CD4-positive, alpha-beta T cell treated with Interleukin-10 for 1 hour (primary cell): ENCODE data around the gene SPATA31A6.
"Not testable (repeated sequence)": the region's sequence is repeated elsewhere in the genome, so short reads cannot be mapped to it uniquely, and the experiment has no call there.

Experiments used
- DNase-seq: peaks from one replicate; pipeline ENCODE4 v3.0.0-alpha.2; 2020

SPATA31A6 gene

GRCh38 chr9:42183359-42183758 lies at the start of gene SPATA31A6:
Gene SPATA31A6, plus strand, starts transcription at chr9:42183659. Its CDS starts 29 bp downstream, at chr9:42183688.
- DNase-seq: not testable (repeated sequence)

GRCh38 chr9:42160299-42160698 lies 23.2 kb upstream of the SPATA31A6 start:
- DNase-seq: not testable (repeated sequence)

GRCh38 chr9:42219861-42220260 lies 36.4 kb downstream of the SPATA31A6 start:
- DNase-seq: not testable (repeated sequence)

GRCh38 chr9:42223230-42223629 lies 39.8 kb downstream of the SPATA31A6 start:
- not testable (repeated sequence) for DNase-seq

- DNase-seq: not testable (repeated sequence)
Measured at GRCh38 chr9:42233031-42233430, 49.6 kb downstream of the SPATA31A6 start.

GRCh38 chr9:42234610-42235009 lies 51.2 kb downstream of the SPATA31A6 start:
- not testable (repeated sequence) for DNase-seq

GRCh38 chr9:42235352-42235991 lies 52.0 kb downstream of the SPATA31A6 start:
- DNase-seq: not testable (repeated sequence)

GRCh38 chr9:42236097-42236496 lies 52.6 kb downstream of the SPATA31A6 start:
- not testable (repeated sequence) for DNase-seq

- DNase-seq: not testable (repeated sequence)
Measured at GRCh38 chr9:42237381-42237780, 53.9 kb downstream of the SPATA31A6 start.

GRCh38 chr9:42238862-42239261 lies 55.4 kb downstream of the SPATA31A6 start:
- DNase-seq: not testable (repeated sequence)
